Left ventricle myocardium inferior (tissue), 1 donor: Measurements from ENCODE around the gene LATS2. TPM values are rescaled to one million over a fixed set of nuclear protein-coding genes. Genes with fewer than 3 reads are reported as not detected.

Source experiments
- DNase-seq: peaks from one replicate; pipeline ENCODE4 v3.0.0-alpha.2; 2020
- H3K27ac ChIP-seq: fragments of 200-600 bp; replicated peaks from 2 replicates; pipeline ENCODE4 v1.8.0; 2021
- H3K27me3 ChIP-seq: fragments of 200-600 bp; 2 replicates; pipeline ENCODE4 v1.8.0; 2021; ENCODE audit warnings: low read depth
- H3K36me3 ChIP-seq: fragments of 200-600 bp; 2 replicates; pipeline ENCODE4 v1.8.0; 2021
- H3K4me1 ChIP-seq: fragments of 200-600 bp; 2 replicates; pipeline ENCODE4 v1.8.0; 2021
- H3K4me3 ChIP-seq: fragments of 200-600 bp; 2 replicates; pipeline ENCODE4 v1.8.0; 2021; ENCODE audit warnings: mild to moderate bottlenecking, moderate library complexity
- H3K9me3 ChIP-seq: fragments of 200-600 bp; replicated peaks from 2 replicates; pipeline ENCODE4 v1.8.0; 2021
- CTCF ChIP-seq: fragments of 200-600 bp; IDR thresholded peaks from 2 replicates; pipeline ENCODE4 v1.8.0; 2021; ENCODE audit warnings: antibody characterized with exemption, mild to moderate bottlenecking, borderline replicate concordance
- intact Hi-C: fragments of 100-400 bp; cut with micrococcal nuclease; formaldehyde crosslinking; loops from one replicate; pipeline ENCODE4 v1.11.0; 2022
- total RNA-seq: library from RNA; stranded (reverse); fragmentation: NEBNext Ultra II Directional; extraction: Animal tissue kit (Norgen Biotek cat#: 25700); gene quantifications from one replicate; pipeline ENCODE4 v1.2.1, GENCODE V29; 2021
- donor health status: DM: no; HTN: yes; CAD: no; lungs with severe emphysema.

The LATS2 gene
- total RNA-seq, 1 donor from 2014 or later = 20.2 TPM

- Histone ChIP-seq H3K4me3 (no peak overlapping the region), H3K9me3 (no peaks in the 10 kb centered on the region), H3K4me1 (peaks cover 93% of the 10 kb centered on the region), H3K27ac (peak overlapping the region; percentile 74), H3K27me3 (no peaks in the 10 kb centered on the region), H3K36me3 (no peaks in the 10 kb centered on the region)
- no peak for TF ChIP-seq CTCF
- DNase-seq = peak; percentile 66
- intact Hi-C loops = no loop called here
These were observed 46.8 kb downstream of the LATS2 start for GRCh38 chr13:21014502-21015170.

- Histone ChIP-seq H3K36me3 (no peaks in the 10 kb centered on the region), H3K9me3 (no peaks in the 10 kb centered on the region), H3K27ac (peak overlapping the region; percentile 74), H3K27me3 (no peaks in the 10 kb centered on the region), H3K4me1 (peaks cover 99% of the 10 kb centered on the region), H3K4me3 (no peak overlapping the region)
- DNase-seq = no peak
- intact Hi-C loops = no loop called here
- no peak for TF ChIP-seq CTCF
These were observed 47.3 kb downstream of the LATS2 start for GRCh38 chr13:21014139-21014501.

- H3K4me3 ChIP-seq = no peak overlapping the region
- no peaks in the 10 kb centered on the region for H3K27me3 ChIP-seq
- no peaks in the 10 kb centered on the region for H3K36me3 ChIP-seq
- no peak for TF ChIP-seq CTCF
- H3K27ac ChIP-seq = peak overlapping the region; percentile 74
- no peaks in the 10 kb centered on the region for H3K9me3 ChIP-seq
- H3K4me1 ChIP-seq = peaks cover 99% of the 10 kb centered on the region
- DNase-seq = no peak
- intact Hi-C loops = no loop called here
These were observed 47.7 kb downstream of the LATS2 start for GRCh38 chr13:21013682-21014038.

- no peak for TF ChIP-seq CTCF
These were observed 48.3 kb downstream of the LATS2 start for GRCh38 chr13:21012841-21013681.

GRCh38 chr13:21012211-21012610, 49.2 kb downstream of the LATS2 start:
- intact Hi-C loops = no loop called here
- peaks cover 93% of the 10 kb centered on the region for H3K4me1 ChIP-seq

More at GRCh38 chr13:21012841-21013681, 48.3 kb downstream of the LATS2 start:
- H3K36me3 ChIP-seq = no peaks in the 10 kb centered on the region
- H3K27me3 ChIP-seq = no peaks in the 10 kb centered on the region
- peak overlapping the region; percentile 74 for H3K27ac ChIP-seq
- H3K4me1 ChIP-seq = peaks cover 99% of the 10 kb centered on the region
- no peak overlapping the region for H3K4me3 ChIP-seq
- no peaks in the 10 kb centered on the region for H3K9me3 ChIP-seq
- no peak for DNase-seq
- intact Hi-C loops = no loop called here

More at GRCh38 chr13:21012211-21012610, 49.2 kb downstream of the LATS2 start:
- no peaks in the 10 kb centered on the region for H3K36me3 ChIP-seq
- no peak overlapping the region for H3K4me3 ChIP-seq
- no peaks in the 10 kb centered on the region for H3K27me3 ChIP-seq
- H3K27ac ChIP-seq = peak overlapping the region; percentile 74
- DNase-seq = no peak
- H3K9me3 ChIP-seq = no peaks in the 10 kb centered on the region
- TF ChIP-seq CTCF = no peak
